Aorta (tissue), 5 donors: ENCODE data around the gene TELO2. TPM values are rescaled to one million over a fixed set of nuclear protein-coding genes. Genes with fewer than 3 reads are reported as not detected.

Experiments
- ATAC-seq: fragments of 200-7000 bp; cut with Tn5 transposase; one replicate; pipeline ENCODE4 v1.9.1; 2022; ENCODE audit warnings: moderate library complexity; ENCODE audit not compliant: low FRiP score
- DNase-seq, 2 donors: peaks; one replicate each; pipeline ENCODE4 v3.0.0-alpha.2; 2020
- H3K27ac ChIP-seq, 2 donors: one replicate each; pipeline ENCODE4 v1.5.1; 2013; ENCODE audit warnings: low read length in 2 of 2, mild to moderate bottlenecking in 2 of 2, moderate library complexity in 2 of 2, control low read depth in 1 of 2, inconsistent platforms in 1 of 2, low read depth in 1 of 2
- H3K27me3 ChIP-seq, 2 donors: one replicate each; pipeline ENCODE4 v1.6.1; 2013; ENCODE audit warnings: control low read depth in 1 of 2, low read length in 1 of 2, mild to moderate bottlenecking in 1 of 2, moderate library complexity in 1 of 2; ENCODE audit not compliant: insufficient read depth in 2 of 2, control insufficient read depth in 1 of 2
- H3K36me3 ChIP-seq, 2 donors: one replicate each; pipeline ENCODE4 v1.6.1; 2013; ENCODE audit warnings: control low read depth in 1 of 2, low read length in 1 of 2, mild to moderate bottlenecking in 1 of 2; ENCODE audit not compliant: insufficient read depth in 2 of 2, control insufficient read depth in 1 of 2
- H3K4me1 ChIP-seq, 2 donors: one replicate each; pipeline ENCODE4 v1.6.1; 2013; ENCODE audit warnings: low read length in 2 of 2, control low read depth in 1 of 2, mild to moderate bottlenecking in 1 of 2, moderate library complexity in 1 of 2; ENCODE audit not compliant: insufficient read depth in 2 of 2, control insufficient read depth in 1 of 2
- H3K4me3 ChIP-seq, 2 donors: one replicate each; pipeline ENCODE4 v1.5.1; 2013; ENCODE audit warnings: low read length in 2 of 2, control low read depth in 1 of 2, mild to moderate bottlenecking in 1 of 2
- H3K9me3 ChIP-seq: one replicate; pipeline ENCODE4 v1.6.1; 2013; ENCODE audit warnings: mild to moderate bottlenecking, low read length; ENCODE audit not compliant: control insufficient read depth
- WGBS, 2 donors: extraction: QIAGEN DNeasy Blood & Tissue Kit; methylation state at CpG; one replicate each; pipeline ENCODE4 v1.1.7; 2013; 5-methylcytosine and 5-hydroxymethylcytosine counted together
- intact Hi-C, 2 donors: fragments of 100-400 bp; cut with DNase I; formaldehyde crosslinking; loops; one replicate each; pipeline versions ENCODE4 v1.14.2 to v1.15.0; 2022
- polyA plus RNA-seq, 2 donors: library from polyadenylated mRNA; stranded (reverse); fragments of 200-250 nt; gene quantifications; one replicate each; pipeline ENCODE4 v1.2.3, GENCODE V29; 2013
- total RNA-seq, 2 donors: library from RNA; stranded (reverse); fragmentation: NEBNext Ultra II Directional; extraction: Animal tissue kit (Norgen Biotek cat#: 25700); gene quantifications; one replicate each; pipeline ENCODE4 v1.2.1, GENCODE V29; 2021
- donor health status: healthy with polysubstance abuse.
- donor health status: Bipolar disorder and iron deficiency.
- donor health status: DM: no; HTN: no; CAD: no.
- donor health status: DM: no; HTN: no; CAD: no.
- donor health status: DM: yes; HTN: yes; CAD: no.

Gene TELO2
- total and polyA plus RNA-seq, 4 donors, result 8.8 to 52.7 (median 26.9) TPM

DNA sequence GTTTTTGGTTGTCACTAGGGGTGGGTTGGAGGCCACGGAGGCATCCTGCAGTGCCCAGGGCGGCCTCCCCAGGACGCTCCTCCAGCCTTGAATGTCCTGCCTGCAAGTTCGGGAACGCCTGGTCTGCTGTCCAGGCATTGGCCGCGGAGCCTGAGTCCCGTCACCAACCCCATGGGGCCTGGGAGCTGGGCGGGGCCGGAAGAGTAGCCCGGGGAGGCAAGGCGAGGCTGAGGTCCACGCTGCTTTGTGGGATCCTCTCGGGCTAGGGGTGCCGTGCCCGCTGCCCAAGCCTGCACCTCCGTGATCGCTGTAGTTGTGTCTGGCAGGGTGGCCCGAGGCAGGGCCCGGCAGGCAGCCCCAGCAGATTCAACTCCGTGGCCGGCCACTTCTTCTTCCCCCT lies 12.8 kb downstream of the TELO2 start:
- WGBS, 2 donors, result 92 to 93% methylated on average over 21 to 22 of the region's 22 CpGs
- intact Hi-C loops, result no loop called here
- H3K9me3 ChIP-seq, result no peaks in the 10 kb centered on the region
- no peak for DNase-seq
- no peak overlapping the region for H3K4me3 ChIP-seq
- no peaks in the 10 kb centered on the region for H3K27me3 ChIP-seq
- ATAC-seq, result no peak
- no peaks in the 10 kb centered on the region for H3K36me3 ChIP-seq
- H3K27ac ChIP-seq, result no peak overlapping the region
- H3K4me1 ChIP-seq, result no peaks in the 10 kb centered on the region

GRCh38 chr16:1506494-1507213 lies 13.5 kb downstream of the TELO2 start:
- H3K4me3 ChIP-seq, result no peak overlapping the region
- H3K4me1 ChIP-seq, result no peaks in the 10 kb centered on the region
- WGBS, 2 donors, result 89 to 91% methylated on average over 37 of the region's 37 CpGs
- intact Hi-C loops, result no loop called here
- no peaks in the 10 kb centered on the region for H3K9me3 ChIP-seq
- no peaks in the 10 kb centered on the region for H3K36me3 ChIP-seq
- no peak overlapping the region for H3K27ac ChIP-seq
- no peak for ATAC-seq
- H3K27me3 ChIP-seq, result no peaks in the 10 kb centered on the region
- no peak for DNase-seq

- DNase-seq, result peak in 1 of 2 donors; percentile 53
- Histone ChIP-seq H3K4me1 (no peaks in the 10 kb centered on the region), H3K9me3 (no peaks in the 10 kb centered on the region), H3K27ac (peak overlapping the region in 1 of 2 donors; percentile 77), H3K4me3 (no peak overlapping the region), H3K27me3 (no peaks in the 10 kb centered on the region), H3K36me3 (no peaks in the 10 kb centered on the region)
- WGBS, 2 donors, result 65% methylated on average over 24 of the region's 24 CpGs
- ATAC-seq, result no peak
- intact Hi-C loops, result no loop called here
Measured at GRCh38 chr16:1508494-1509187, 15.5 kb downstream of the TELO2 start.

GRCh38 chr16:1509307-1510221 lies 16.4 kb downstream of the TELO2 start:
- H3K4me1 ChIP-seq, result no peaks in the 10 kb centered on the region
- DNase-seq (peak; percentile 92 to 93), ATAC-seq (peak; percentile 77)
- H3K4me3 ChIP-seq, result no peak overlapping the region
- WGBS, 2 donors, result 11 to 20% methylated on average over 38 to 44 of the region's 44 CpGs
- intact Hi-C loops, result loop anchor here in 1 of 2 donors (5.0 kb wide), 1 partner anchor 38 kb away; no protein-coding TSS in a partner anchor
- H3K9me3 ChIP-seq, result no peaks in the 10 kb centered on the region
- H3K36me3 ChIP-seq, result no peaks in the 10 kb centered on the region
- H3K27ac ChIP-seq, result peak overlapping the region; percentile 14 to 77
- H3K27me3 ChIP-seq, result no peaks in the 10 kb centered on the region

DNA sequence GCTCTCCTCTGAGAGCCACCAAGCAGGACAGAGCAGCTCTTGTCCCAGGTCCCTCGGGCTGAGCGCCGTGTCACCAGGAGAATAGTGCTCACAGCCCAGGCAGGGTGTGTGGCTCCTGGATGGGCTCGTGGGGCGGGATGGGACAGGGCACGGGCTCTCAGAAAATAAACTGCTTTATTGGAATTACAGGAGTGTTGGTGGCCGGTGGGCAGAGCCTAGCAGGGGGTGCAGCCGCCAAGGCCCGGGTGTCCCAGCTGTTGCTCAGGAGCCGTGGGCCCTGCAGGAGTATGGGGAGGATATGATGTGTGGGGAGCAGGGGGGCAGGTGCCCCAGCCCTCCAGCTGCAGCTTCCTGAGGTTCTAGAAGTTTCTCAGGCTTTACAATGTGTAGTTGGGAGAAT lies 17.1 kb downstream of the TELO2 start:
- no peak for DNase-seq
- no peaks in the 10 kb centered on the region for H3K36me3 ChIP-seq
- H3K27ac ChIP-seq, result peak overlapping the region in 1 of 2 donors; percentile 55
- H3K4me1 ChIP-seq, result no peaks in the 10 kb centered on the region
- no peak overlapping the region for H3K4me3 ChIP-seq
- H3K27me3 ChIP-seq, result no peaks in the 10 kb centered on the region
- ATAC-seq, result no peak
- 43 to 50% methylated on average over 10 of the region's 10 CpGs for WGBS, 2 donors
- intact Hi-C loops, result loop anchor here in 1 of 2 donors (5.0 kb wide), 1 partner anchor 37 kb away; no protein-coding TSS in a partner anchor
- no peaks in the 10 kb centered on the region for H3K9me3 ChIP-seq

- Histone ChIP-seq H3K36me3 (no peaks in the 10 kb centered on the region), H3K4me1 (no peaks in the 10 kb centered on the region), H3K27ac (no peak overlapping the region), H3K9me3 (no peaks in the 10 kb centered on the region), H3K27me3 (no peaks in the 10 kb centered on the region), H3K4me3 (no peak overlapping the region)
- DNase-seq (no peak), ATAC-seq (no peak)
- 95% methylated on average over 25 to 26 of the region's 26 CpGs for WGBS, 2 donors
- intact Hi-C loops, result loop anchor here in 1 of 2 donors (5.0 kb wide), 1 partner anchor 36 kb away; no protein-coding TSS in a partner anchor
Measured at GRCh38 chr16:1510941-1511351, 17.8 kb downstream of the TELO2 start.

DNA sequence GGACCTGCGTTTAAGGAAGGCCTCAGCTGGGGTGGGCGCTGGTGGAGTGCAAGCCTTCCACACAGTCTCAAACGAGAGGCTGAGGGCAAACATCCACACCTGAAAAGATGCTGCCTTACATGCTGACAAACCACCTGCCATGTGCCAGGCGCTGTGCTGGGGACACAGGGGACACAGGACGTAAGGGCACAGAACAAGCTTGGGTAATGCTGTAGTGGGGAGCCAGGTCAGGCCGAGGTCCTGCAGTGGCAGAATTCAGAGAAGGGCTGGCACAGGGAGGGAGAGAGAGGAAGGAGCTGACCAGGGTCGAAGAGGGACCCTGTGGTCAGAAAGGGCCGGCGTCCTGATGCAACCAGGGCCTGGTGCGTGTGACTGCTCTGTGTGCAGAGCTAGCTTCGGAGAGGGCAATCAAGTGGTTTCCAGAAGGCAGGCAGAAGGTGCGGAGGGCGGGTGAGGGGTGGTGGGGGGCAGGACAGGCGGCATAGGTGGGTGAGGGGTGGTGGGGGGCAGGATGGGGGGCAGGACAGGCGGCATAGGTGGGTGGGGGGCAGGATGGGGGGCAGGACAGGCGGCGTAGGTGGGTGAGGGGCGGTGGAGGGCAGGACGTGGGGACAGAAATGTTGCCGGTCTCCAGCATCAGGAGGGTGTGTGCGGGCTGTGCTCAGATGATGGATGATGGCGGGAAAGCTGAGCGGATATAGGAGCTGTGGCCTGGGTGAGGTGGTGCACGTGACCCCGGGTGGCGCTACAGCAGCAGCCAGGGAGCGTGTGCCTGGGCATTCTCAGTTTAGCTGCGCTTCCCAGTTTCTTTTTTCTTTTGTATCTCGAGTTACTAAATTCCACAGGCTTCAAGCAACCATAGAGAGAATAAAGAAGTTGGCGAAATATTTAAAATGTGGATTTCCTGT lies 18.8 kb downstream of the TELO2 start:
- no peaks in the 10 kb centered on the region for H3K36me3 ChIP-seq
- H3K9me3 ChIP-seq, result no peaks in the 10 kb centered on the region
- H3K27me3 ChIP-seq, result no peaks in the 10 kb centered on the region
- DNase-seq (no peak), ATAC-seq (no peak)
- intact Hi-C loops, result loop anchor here in 1 of 2 donors (5.0 kb wide), 1 partner anchor 35 kb away; no protein-coding TSS in a partner anchor
- WGBS, 2 donors, result 77 to 84% methylated on average over 30 of the region's 30 CpGs
- H3K4me3 ChIP-seq, result no peak overlapping the region
- no peaks in the 10 kb centered on the region for H3K4me1 ChIP-seq
- H3K27ac ChIP-seq, result no peak overlapping the region
